ENCODE data around the gene SGSH.

GRCh38 chr17:80219013-80219762 is 945 bp downstream of the SGSH start:
- TF ChIP-seq EZH2phosphoT487 (conservative IDR thresholded peaks at IDR 0.05; ENCODE audit: low read length) (no peak), CTCF (IDR thresholded peaks at IDR 0.05; ENCODE audit: insufficient read depth, low read length, poor library complexity, severe bottlenecking) (no peak)
